Stimulated activated CD8-positive, alpha-beta memory T cell treated with anti-CD3 and anti-CD28 coated beads, Interleukin-15, amount 100 ng/mL, for 24 hours (primary cell): ENCODE results near the gene INPPL1.
"Not testable (repeated sequence)": the region's sequence is repeated elsewhere in the genome, so short reads cannot be mapped to it uniquely, and the experiment has no call there.

Experiments
- DNase-seq: peaks from one replicate; pipeline ENCODE4 v3.0.0-alpha.2; 2020; ENCODE audit warnings: low read depth

The INPPL1 gene

GRCh38 chr11:72224564-72225410 is at the start of gene INPPL1:
Gene INPPL1, plus strand, starts transcription at chr11:72224767. Its CDS starts 218 bp downstream, at chr11:72224985.
- DNase-seq = no peak

GRCh38 chr11:72177656-72178055 is 46.9 kb upstream of the INPPL1 start:
- DNase-seq = no peak

DNA sequence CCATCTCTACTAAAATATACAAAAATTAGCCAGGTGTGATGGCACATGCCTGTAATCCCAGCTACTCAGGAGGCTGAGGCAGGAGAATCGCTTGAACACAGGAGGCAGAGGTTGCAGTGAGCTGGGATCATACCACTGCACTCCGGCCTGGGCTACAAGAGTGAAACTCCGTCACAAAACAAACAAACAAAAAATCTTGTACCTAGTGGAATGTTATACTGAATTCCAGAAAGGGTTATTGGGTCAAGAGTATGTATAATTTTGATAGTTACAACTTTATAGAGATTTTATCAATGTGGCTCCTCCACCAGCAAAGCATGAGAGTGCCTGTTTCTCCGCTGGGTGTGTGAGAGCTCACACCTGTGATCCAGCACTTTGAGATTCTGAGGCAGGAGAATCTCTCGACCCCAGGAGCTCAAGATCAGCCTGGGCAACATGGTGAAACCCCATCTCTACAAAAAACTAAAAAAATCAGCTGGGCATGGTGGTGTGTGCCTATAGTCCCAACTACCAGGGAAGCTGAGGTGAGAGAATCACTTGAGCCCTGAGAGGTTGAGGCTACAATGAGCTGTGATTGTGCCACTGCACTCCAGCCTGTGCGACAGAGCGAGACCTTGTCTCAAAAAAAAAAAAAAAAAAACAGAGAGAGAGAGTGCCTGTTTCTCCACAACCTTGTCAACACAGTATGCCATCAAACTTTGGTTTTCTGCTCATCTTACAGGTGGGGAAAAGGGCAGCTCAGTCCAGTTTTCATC is 45.3 kb upstream of the INPPL1 start:
- DNase-seq = no peak

DNA sequence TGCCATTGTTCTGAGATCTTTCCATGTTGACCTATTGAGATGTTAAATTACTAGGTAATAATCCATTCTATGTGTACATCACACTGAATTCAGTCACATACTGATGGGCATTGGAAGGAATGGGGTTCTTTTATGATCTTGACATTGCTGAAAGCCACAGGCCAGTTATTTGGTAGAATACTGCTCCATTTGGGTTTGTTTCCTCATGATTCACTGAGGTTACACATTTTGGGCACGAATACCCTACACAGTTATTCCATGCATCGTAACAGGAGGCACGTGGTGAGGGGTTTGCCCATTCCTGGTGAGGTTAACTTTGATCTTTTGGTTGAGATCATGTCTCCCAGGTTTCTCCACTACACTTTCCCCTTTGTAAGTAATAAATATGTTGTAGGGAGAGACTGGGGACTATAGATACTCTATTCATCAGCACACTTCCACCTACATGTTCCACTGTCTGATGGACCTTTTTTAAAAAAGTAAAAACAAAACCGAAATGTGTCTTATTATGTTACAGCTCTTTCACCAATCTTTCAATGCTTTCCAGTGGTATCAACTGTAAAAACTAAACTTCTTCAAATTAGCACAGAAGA is 44.7 kb upstream of the INPPL1 start:
- no peak for DNase-seq

GRCh38 chr11:72180892-72181552 is 43.5 kb upstream of the INPPL1 start:
- not testable (repeated sequence) for DNase-seq

GRCh38 chr11:72181553-72181958 is 43.0 kb upstream of the INPPL1 start:
- DNase-seq = not testable (repeated sequence)

DNA sequence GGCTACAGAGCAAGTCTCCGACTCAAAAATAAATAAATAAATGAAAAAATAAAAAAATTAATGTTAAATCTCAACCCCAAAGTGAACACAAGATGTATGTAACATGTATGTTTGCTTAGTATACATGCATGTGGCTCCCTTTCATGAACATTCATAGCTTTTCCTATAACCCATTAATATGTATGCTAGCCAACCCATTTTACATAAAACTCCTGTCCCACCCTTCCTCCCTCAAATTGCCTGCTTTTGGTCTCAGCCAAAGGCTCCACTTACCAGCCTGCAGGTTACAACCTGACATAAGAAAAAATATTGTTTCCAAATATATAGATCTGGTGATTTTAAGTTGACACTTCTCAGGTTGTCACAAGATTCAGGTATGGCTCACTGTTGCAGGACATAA is 36.3 kb upstream of the INPPL1 start:
- no peak for DNase-seq

DNA sequence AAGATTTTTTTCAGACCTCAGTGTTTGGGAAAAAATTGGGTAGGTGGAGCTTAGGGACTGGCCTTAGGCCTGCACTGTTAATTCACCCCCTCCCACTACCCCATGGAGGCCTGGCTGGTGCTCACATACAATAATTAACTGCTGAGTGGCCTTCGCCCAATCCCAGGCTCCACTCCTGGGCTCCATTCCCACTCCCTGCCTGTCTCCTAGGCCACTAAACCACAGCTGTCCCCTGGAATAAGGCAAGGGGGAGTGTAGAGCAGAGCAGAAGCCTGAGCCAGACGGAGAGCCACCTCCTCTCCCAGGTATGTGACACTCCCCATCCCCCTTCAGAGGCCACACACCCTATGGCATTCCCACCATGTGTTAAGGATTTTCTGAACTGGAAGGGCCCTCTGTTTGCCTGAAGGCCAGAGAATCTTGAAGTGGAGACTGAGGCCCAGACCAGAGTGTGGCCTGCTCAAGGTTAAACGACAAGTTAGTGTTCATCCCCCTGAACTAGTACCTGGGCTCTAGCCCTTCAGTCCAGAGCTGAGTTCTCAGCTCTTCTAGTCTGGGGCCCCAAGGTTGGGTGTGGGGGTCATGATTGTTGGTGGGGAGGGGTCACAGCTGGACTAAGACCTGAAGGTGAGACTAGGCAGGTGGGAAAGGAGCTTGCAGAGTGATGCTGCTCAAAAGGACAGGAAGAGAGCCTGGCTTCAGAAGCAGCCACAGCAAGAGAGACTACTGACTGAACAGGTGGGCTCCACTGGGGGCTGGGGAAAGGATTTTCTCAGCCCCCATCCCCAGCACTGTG is 34.9 kb upstream of the INPPL1 start:
- DNase-seq = no peak

DNA sequence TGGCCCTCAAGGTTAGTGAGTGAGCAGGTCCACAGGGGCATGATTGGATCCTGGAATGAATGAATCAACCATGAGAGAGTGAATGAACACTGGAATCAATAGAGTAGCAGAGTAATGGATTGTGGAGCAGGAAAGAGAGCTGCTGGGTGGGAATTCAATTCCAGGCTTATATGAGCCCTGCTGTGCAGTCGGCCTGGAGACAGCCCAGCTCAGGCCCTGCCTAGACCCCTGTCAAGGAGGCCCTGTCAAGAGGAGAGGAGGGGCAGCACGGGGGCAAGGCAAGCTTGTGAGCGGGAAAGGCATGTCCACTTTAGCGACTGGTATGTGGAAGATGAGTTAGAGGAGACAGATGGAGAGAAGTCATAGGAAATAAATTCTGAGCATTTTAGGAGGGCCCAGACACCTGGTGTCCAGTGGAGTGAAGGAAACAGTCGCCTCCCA is 33.9 kb upstream of the INPPL1 start:
- no peak for DNase-seq

- DNase-seq = no peak
These were observed 32.6 kb upstream of the INPPL1 start, which contains the start of gene FOLR1 for GRCh38 chr11:72191961-72192381. Gene FOLR1, plus strand, starts transcription at chr11:72192140. Its CDS starts 34 bp downstream, at chr11:72192174.

- no peak for DNase-seq
These were observed 28.9 kb upstream of the INPPL1 start for GRCh38 chr11:72195518-72196270.

DNA sequence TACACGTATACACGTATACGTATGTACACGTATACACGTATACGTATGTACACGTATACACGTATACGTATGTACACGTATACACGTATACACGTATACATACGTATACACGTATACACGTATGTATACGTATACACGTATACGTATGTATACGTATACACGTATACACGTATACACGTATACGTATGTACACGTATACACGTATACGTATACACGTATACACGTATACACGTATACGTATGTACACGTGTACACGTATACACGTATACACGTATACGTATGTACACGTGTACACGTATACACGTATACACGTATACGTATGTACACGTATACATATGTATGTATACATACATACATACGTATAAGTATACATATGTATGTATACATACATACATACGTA is 23.1 kb upstream of the INPPL1 start:
- not testable (repeated sequence) for DNase-seq

GRCh38 chr11:72202571-72202970 is 22.0 kb upstream of the INPPL1 start:
- DNase-seq = no peak

DNA sequence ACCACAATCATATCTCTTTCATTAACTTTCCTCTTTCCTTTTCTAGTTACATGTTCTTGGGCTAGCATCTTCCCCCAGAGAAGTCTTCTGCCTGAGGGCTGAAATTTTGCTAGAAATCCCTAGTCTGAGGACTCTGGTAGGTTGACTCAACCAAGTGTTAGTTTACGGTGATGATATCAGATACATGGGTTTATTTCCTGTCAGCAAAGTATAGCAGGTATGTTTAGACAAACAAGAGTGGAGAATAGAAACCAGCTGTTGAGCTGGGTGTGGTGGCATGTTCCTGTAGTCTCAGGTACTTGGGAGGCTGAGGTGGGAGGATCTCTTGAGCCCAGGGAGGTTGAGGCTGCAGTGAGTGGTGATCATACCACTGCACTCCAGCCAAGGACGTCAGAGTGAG is 21.4 kb upstream of the INPPL1 start:
- no peak for DNase-seq

- DNase-seq = no peak
These were observed 19.7 kb upstream of the INPPL1 start for GRCh38 chr11:72204886-72205285.

DNA sequence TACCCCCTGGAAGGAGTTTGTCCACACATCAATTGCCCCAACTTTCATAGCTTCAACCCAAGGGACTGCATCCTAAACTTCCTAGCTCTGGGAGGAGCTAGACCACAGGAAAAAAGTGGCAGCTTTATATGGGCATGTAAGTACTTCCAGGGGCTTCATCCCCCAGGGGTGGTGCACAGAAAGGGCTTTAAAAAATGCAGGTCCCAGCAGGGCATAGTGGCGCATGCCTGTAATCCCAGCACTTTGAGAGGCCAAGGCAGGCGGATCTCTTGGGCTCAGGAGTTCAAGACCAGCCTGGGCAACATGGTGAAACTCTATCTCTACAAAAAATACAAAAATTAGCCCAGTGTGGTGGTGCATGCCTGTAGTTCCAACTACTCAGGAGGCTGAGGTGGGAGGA is 17.8 kb upstream of the INPPL1 start:
- not testable (repeated sequence) for DNase-seq

GRCh38 chr11:72208281-72208680 is 16.3 kb upstream of the INPPL1 start:
- no peak for DNase-seq

GRCh38 chr11:72209101-72209500 is 15.5 kb upstream of the INPPL1 start:
- no peak for DNase-seq

GRCh38 chr11:72216638-72217037 is 7.9 kb upstream of the INPPL1 start, which contains the start of gene FOLR2:
Gene FOLR2, plus strand, starts transcription at chr11:72216794. Its CDS starts 1,791 bp downstream, at chr11:72218585.
- DNase-seq = no peak

GRCh38 chr11:72217841-72218240 is 6.7 kb upstream of the INPPL1 start:
- no peak for DNase-seq
